ENCODE data around the gene ADAM22.

GRCh38 chr7:88169717-88170320 is 235.8 kb downstream of the ADAM22 start:
- TF ChIP-seq, protein P1, sequence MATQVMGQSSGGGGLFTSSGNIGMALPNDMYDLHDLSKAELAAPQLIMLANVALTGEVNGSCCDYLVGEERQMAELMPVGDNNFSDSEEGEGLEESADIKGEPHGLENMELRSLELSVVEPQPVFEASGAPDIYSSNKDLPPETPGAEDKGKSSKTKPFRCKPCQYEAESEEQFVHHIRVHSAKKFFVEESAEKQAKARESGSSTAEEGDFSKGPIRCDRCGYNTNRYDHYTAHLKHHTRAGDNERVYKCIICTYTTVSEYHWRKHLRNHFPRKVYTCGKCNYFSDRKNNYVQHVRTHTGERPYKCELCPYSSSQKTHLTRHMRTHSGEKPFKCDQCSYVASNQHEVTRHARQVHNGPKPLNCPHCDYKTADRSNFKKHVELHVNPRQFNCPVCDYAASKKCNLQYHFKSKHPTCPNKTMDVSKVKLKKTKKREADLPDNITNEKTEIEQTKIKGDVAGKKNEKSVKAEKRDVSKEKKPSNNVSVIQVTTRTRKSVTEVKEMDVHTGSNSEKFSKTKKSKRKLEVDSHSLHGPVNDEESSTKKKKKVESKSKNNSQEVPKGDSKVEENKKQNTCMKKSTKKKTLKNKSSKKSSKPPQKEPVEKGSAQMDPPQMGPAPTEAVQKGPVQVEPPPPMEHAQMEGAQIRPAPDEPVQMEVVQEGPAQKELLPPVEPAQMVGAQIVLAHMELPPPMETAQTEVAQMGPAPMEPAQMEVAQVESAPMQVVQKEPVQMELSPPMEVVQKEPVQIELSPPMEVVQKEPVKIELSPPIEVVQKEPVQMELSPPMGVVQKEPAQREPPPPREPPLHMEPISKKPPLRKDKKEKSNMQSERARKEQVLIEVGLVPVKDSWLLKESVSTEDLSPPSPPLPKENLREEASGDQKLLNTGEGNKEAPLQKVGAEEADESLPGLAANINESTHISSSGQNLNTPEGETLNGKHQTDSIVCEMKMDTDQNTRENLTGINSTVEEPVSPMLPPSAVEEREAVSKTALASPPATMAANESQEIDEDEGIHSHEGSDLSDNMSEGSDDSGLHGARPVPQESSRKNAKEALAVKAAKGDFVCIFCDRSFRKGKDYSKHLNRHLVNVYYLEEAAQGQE (IDR thresholded peaks at IDR 0.05; ENCODE audit: unreplicated experiment): no peak
- TF ChIP-seq POLR2AphosphoS5 (IDR thresholded peaks at IDR 0.05; ENCODE audit: low read depth) (no peak), EZH2 (IDR thresholded peaks at IDR 0.05; ENCODE audit: low read depth, unreplicated experiment) (no peak), CTCF (conservative IDR thresholded peaks at IDR 0.05; ENCODE audit: low read depth in 2 of 2) (peak; percentile 52 to 66), EZH2phosphoT487 (IDR thresholded peaks at IDR 0.05; ENCODE audit: unreplicated experiment) (no peak), STAT1 (IDR thresholded peaks at IDR 0.05; ENCODE audit: unreplicated experiment) (no peak), CREB1 (CRISPR knock-in tag; IDR thresholded peaks at IDR 0.05; ENCODE audit: low read depth) (no peak), ETS1 (IDR thresholded peaks at IDR 0.05) (no peak), JUNB (IDR thresholded peaks at IDR 0.05; ENCODE audit: unreplicated experiment) (no peak)
- TF ChIP-seq, protein P2, sequence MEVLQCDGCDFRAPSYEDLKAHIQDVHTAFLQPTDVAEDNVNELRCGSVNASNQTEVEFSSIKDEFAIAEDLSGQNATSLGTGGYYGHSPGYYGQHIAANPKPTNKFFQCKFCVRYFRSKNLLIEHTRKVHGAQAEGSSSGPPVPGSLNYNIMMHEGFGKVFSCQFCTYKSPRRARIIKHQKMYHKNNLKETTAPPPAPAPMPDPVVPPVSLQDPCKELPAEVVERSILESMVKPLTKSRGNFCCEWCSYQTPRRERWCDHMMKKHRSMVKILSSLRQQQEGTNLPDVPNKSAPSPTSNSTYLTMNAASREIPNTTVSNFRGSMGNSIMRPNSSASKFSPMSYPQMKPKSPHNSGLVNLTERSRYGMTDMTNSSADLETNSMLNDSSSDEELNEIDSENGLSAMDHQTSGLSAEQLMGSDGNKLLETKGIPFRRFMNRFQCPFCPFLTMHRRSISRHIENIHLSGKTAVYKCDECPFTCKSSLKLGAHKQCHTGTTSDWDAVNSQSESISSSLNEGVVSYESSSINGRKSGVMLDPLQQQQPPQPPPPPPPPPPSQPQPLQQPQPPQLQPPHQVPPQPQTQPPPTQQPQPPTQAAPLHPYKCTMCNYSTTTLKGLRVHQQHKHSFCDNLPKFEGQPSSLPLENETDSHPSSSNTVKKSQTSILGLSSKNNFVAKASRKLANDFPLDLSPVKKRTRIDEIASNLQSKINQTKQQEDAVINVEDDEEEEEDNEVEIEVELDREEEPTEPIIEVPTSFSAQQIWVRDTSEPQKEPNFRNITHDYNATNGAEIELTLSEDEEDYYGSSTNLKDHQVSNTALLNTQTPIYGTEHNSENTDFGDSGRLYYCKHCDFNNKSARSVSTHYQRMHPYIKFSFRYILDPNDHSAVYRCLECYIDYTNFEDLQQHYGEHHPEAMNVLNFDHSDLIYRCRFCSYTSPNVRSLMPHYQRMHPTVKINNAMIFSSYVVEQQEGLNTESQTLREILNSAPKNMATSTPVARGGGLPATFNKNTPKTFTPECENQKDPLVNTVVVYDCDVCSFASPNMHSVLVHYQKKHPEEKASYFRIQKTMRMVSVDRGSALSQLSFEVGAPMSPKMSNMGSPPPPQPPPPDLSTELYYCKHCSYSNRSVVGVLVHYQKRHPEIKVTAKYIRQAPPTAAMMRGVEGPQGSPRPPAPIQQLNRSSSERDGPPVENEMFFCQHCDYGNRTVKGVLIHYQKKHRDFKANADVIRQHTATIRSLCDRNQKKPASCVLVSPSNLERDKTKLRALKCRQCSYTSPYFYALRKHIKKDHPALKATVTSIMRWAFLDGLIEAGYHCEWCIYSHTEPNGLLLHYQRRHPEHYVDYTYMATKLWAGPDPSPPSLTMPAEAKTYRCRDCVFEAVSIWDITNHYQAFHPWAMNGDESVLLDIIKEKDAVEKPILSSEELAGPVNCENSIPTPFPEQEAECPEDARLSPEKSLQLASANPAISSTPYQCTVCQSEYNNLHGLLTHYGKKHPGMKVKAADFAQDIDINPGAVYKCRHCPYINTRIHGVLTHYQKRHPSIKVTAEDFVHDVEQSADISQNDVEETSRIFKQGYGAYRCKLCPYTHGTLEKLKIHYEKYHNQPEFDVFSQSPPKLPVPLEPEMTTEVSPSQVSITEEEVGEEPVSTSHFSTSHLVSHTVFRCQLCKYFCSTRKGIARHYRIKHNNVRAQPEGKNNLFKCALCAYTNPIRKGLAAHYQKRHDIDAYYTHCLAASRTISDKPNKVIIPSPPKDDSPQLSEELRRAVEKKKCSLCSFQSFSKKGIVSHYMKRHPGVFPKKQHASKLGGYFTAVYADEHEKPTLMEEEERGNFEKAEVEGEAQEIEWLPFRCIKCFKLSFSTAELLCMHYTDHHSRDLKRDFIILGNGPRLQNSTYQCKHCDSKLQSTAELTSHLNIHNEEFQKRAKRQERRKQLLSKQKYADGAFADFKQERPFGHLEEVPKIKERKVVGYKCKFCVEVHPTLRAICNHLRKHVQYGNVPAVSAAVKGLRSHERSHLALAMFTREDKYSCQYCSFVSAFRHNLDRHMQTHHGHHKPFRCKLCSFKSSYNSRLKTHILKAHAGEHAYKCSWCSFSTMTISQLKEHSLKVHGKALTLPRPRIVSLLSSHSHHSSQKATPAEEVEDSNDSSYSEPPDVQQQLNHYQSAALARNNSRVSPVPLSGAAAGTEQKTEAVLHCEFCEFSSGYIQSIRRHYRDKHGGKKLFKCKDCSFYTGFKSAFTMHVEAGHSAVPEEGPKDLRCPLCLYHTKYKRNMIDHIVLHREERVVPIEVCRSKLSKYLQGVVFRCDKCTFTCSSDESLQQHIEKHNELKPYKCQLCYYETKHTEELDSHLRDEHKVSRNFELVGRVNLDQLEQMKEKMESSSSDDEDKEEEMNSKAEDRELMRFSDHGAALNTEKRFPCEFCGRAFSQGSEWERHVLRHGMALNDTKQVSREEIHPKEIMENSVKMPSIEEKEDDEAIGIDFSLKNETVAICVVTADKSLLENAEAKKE (CRISPR knock-in tag; IDR thresholded peaks at IDR 0.05): no peak

Measured in GM23338 (cell line).